NOMO-1 treated with DMSO at 0.1 percent for 48 hours (cell line): ENCODE measurements around the gene ZBTB46.

Experiments
- DNase-seq: peaks from one replicate; lab custom pipeline; 2025; ENCODE audit not compliant: unreplicated experiment; lab: John Stamatoyannopoulos, UW

Gene ZBTB46

GRCh38 chr20:63696628-63697356, 134.3 kb downstream of the ZBTB46 start, which contains the start of gene TNFRSF6B:
TNFRSF6B (plus strand) TSS chr20:63696652; CDS start chr20:63696768, 116 bp downstream.
- no peak for DNase-seq

GRCh38 chr20:63696306-63696627, 134.8 kb downstream of the ZBTB46 start:
- no peak for DNase-seq

GRCh38 chr20:63695424-63696305, 135.4 kb downstream of the ZBTB46 start:
- DNase-seq = no peak

GRCh38 chr20:63694584-63695423, 136.3 kb downstream of the ZBTB46 start:
- no peak for DNase-seq

- no peak for DNase-seq
These were observed 137.1 kb downstream of the ZBTB46 start for GRCh38 chr20:63693733-63694583.
